ENCODE results near the gene F10.

Gene F10

GRCh38 chr13:113171250-113172125, 48.9 kb downstream of the F10 start:
- DNase-seq (ENCODE audit: low spot score) = no peak

GRCh38 chr13:113172419-113172926, 49.9 kb downstream of the F10 start:
- DNase-seq (ENCODE audit: low spot score) = no peak

- no peak for DNase-seq (ENCODE audit: low spot score)
Measured at GRCh38 chr13:113176280-113176679, 53.7 kb downstream of the F10 start.

GRCh38 chr13:113176822-113177221, 54.2 kb downstream of the F10 start:
- DNase-seq (ENCODE audit: low spot score) = no peak

- DNase-seq (ENCODE audit: low spot score) = no peak
Measured at GRCh38 chr13:113178070-113178895, 55.7 kb downstream of the F10 start.

GRCh38 chr13:113178896-113179167, 56.2 kb downstream of the F10 start:
- no peak for DNase-seq (ENCODE audit: low spot score)

- DNase-seq (ENCODE audit: low spot score) = no peak
Measured at GRCh38 chr13:113179374-113180230, 57.0 kb downstream of the F10 start.

- DNase-seq (ENCODE audit: low spot score) = no peak
Measured at GRCh38 chr13:113182046-113182445, 59.4 kb downstream of the F10 start.

GRCh38 chr13:113183450-113184129, 61.0 kb downstream of the F10 start:
- no peak for DNase-seq (ENCODE audit: low spot score)

GRCh38 chr13:113184568-113185440, 62.2 kb downstream of the F10 start:
- no peak for DNase-seq (ENCODE audit: low spot score)

GRCh38 chr13:113186061-113186900, 63.7 kb downstream of the F10 start:
- DNase-seq (ENCODE audit: low spot score) = no peak

GRCh38 chr13:113187263-113187669, 64.7 kb downstream of the F10 start:
- DNase-seq (ENCODE audit: low spot score) = no peak

GRCh38 chr13:113187883-113188665, 65.5 kb downstream of the F10 start:
- DNase-seq (ENCODE audit: low spot score) = no peak

- DNase-seq (ENCODE audit: low spot score) = no peak
Measured at GRCh38 chr13:113190181-113190580, 67.6 kb downstream of the F10 start.

GRCh38 chr13:113192279-113192678, 69.7 kb downstream of the F10 start:
- no peak for DNase-seq (ENCODE audit: low spot score)

- no peak for DNase-seq (ENCODE audit: low spot score)
Measured at GRCh38 chr13:113192902-113193301, 70.3 kb downstream of the F10 start.

GRCh38 chr13:113195360-113195759, 72.8 kb downstream of the F10 start:
- no peak for DNase-seq (ENCODE audit: low spot score)

GRCh38 chr13:113196970-113197737, 74.6 kb downstream of the F10 start:
- no peak for DNase-seq (ENCODE audit: low spot score)
